ENCODE results near the gene NUP160. TPM values are rescaled to one million over a fixed set of nuclear protein-coding genes. Genes with fewer than 3 reads are reported as not detected.

The NUP160 gene
- total and polyA plus RNA-seq, 2 of the 13 experiments (the other 11 are each of a cell fraction or from before 2014, with no cell fraction given): 28.3 to 43.5 TPM

GRCh38 chr11:47768101-47768612 lies 80.0 kb downstream of the NUP160 start (continued):
- no peak for TF ChIP-seq ZNF414 (CRISPR knock-in tag; IDR thresholded peaks at IDR 0.05)
- no peak for TF ChIP-seq KIAA2018 (CRISPR knock-in tag; IDR thresholded peaks at IDR 0.05; ENCODE audit: borderline replicate concordance)
- no peak for TF ChIP-seq ZNF674 (CRISPR knock-in tag; IDR thresholded peaks at IDR 0.05; ENCODE audit: low read depth)
- TF ChIP-seq PAWR (CRISPR knock-in tag; IDR thresholded peaks at IDR 0.05; ENCODE audit: borderline replicate concordance): no peak
- TF ChIP-seq NR1H2 (CRISPR knock-in tag; IDR thresholded peaks at IDR 0.05; ENCODE audit: borderline replicate concordance, low read depth): no peak
- TF ChIP-seq ZNF782 (CRISPR knock-in tag; IDR thresholded peaks at IDR 0.05; ENCODE audit: borderline replicate concordance): no peak
- TF ChIP-seq JUNB (CRISPR knock-in tag; IDR thresholded peaks at IDR 0.05; ENCODE audit: borderline replicate concordance): no peak
- peak; percentile 37; the same call in 1 of the 2 replicates for TF ChIP-seq ZBTB4 (CRISPR knock-in tag; IDR thresholded peaks at IDR 0.05; ENCODE audit: borderline replicate concordance)
- no peak for TF ChIP-seq ZNF780A (CRISPR knock-in tag; IDR thresholded peaks at IDR 0.05)
- no peak for TF ChIP-seq BRCA1 (CRISPR knock-in tag; IDR thresholded peaks at IDR 0.05)
- TF ChIP-seq ZBTB39 (CRISPR knock-in tag; IDR thresholded peaks at IDR 0.05): no peak
- no peak for TF ChIP-seq ZNF607 (CRISPR knock-in tag; IDR thresholded peaks at IDR 0.05; ENCODE audit: borderline replicate concordance)
- TF ChIP-seq MAF1 (CRISPR knock-in tag; IDR thresholded peaks at IDR 0.05; ENCODE audit: borderline replicate concordance): no peak

All from HepG2 (cell line).